Cardiac fibroblast (primary cell): ENCODE data around the gene ABLIM3.

Source experiments
- DNase-seq, 2 donors: peaks; one replicate each; pipeline versions ENCODE4 v3.0.0 to v3.0.0-alpha.2; 2010; ENCODE audit warnings: low read depth in 2 of 2
- H3K4me3 ChIP-seq, 2 donors: replicated peaks in 1 of 2; 1 replicate in 1 of 2; 2 replicates in 1 of 2; pipeline ENCODE4 v1.5.1; 2011; ENCODE audit warnings: low read depth in 2 of 2, low read length in 2 of 2, mild to moderate bottlenecking in 2 of 2, moderate library complexity in 1 of 2
- CTCF ChIP-seq: IDR thresholded peaks from one replicate; pipeline ENCODE4 v1.5.1; 2011; ENCODE audit warnings: low read depth, mild to moderate bottlenecking, low read length, inconsistent platforms

Gene ABLIM3

GRCh38 chr5:149302641-149303040 lies 161.3 kb downstream of the ABLIM3 start:
- H3K4me3 ChIP-seq = no peak overlapping the region
- DNase-seq = no peak
- TF ChIP-seq CTCF = no peak

GRCh38 chr5:149303210-149303609 lies 161.9 kb downstream of the ABLIM3 start:
- no peak for TF ChIP-seq CTCF
- no peak overlapping the region for H3K4me3 ChIP-seq
- DNase-seq = no peak

- DNase-seq = no peak
- no peak for TF ChIP-seq CTCF
- no peak overlapping the region for H3K4me3 ChIP-seq
Measured at GRCh38 chr5:149304195-149305078, 163.1 kb downstream of the ABLIM3 start.

- H3K4me3 ChIP-seq = no peak overlapping the region
- no peak for DNase-seq
- no peak for TF ChIP-seq CTCF
Measured at GRCh38 chr5:149309354-149309753, 168.1 kb downstream of the ABLIM3 start.
